GM12891 (cell line): ENCODE measurements around the gene TTC7B.

Experiments used
- DNase-seq: peaks from one replicate; pipeline ENCODE4 v3.0.0; 2011; ENCODE audit warnings: low spot score; ENCODE audit not compliant: insufficient read length
- FAIRE-seq: peaks from 2 replicates; lab custom pipeline; 2011; peaks lifted over from hg19 to GRCh38; lab: Jason Lieb, UNC
- PAX5 ChIP-seq: IDR thresholded peaks from 2 replicates; pipeline ENCODE4 v1.6.1; 2011; ENCODE audit warnings: low read length, moderate library complexity, mild to moderate bottlenecking; ENCODE audit not compliant: insufficient read depth, severe bottlenecking
- POLR2A ChIP-seq: IDR thresholded peaks from 2 replicates; pipeline ENCODE4 v1.6.1; 2011; ENCODE audit warnings: low read depth, low read length, control low read depth
- POLR2AphosphoS5 ChIP-seq: IDR thresholded peaks from 2 replicates; pipeline ENCODE4 v1.6.1; 2011; ENCODE audit warnings: low read depth, low read length, control low read depth
- POU2F2 ChIP-seq: IDR thresholded peaks from 2 replicates; pipeline ENCODE4 v1.6.1; 2011; ENCODE audit warnings: low read depth, mild to moderate bottlenecking, control low read depth, low read length, moderate library complexity
- SPI1 ChIP-seq: IDR thresholded peaks from 2 replicates; pipeline ENCODE4 v1.6.1; 2011; ENCODE audit warnings: low read depth, low read length, control low read depth
- TAF1 ChIP-seq: IDR thresholded peaks from 2 replicates; pipeline ENCODE4 v1.6.1; 2011; ENCODE audit warnings: low read depth, low read length, control low read depth

Gene TTC7B

GRCh38 chr14:90578283-90578985, 237.8 kb downstream of the TTC7B start:
- DNase-seq, result no peak
- FAIRE-seq, result no peak
- no peak for TF ChIP-seq POLR2AphosphoS5

GRCh38 chr14:90577661-90578282, 238.5 kb downstream of the TTC7B start:
- DNase-seq (no peak), FAIRE-seq (no peak)
- TF ChIP-seq SPI1, result no peak
- no peak for TF ChIP-seq POLR2AphosphoS5
- no peak for TF ChIP-seq TAF1
- no peak for TF ChIP-seq PAX5
- TF ChIP-seq POLR2A, result no peak
- no peak for TF ChIP-seq POU2F2

- DNase-seq (no peak), FAIRE-seq (no peak)
- TF ChIP-seq PAX5 (no peak), POLR2A (no peak), TAF1 (no peak), POLR2AphosphoS5 (no peak), SPI1 (no peak), POU2F2 (no peak)
Observed at GRCh38 chr14:90576981-90577660, 239.1 kb downstream of the TTC7B start.

- FAIRE-seq, result no peak
- TF ChIP-seq TAF1, result no peak
- no peak for TF ChIP-seq POLR2A
- TF ChIP-seq POU2F2, result no peak
- TF ChIP-seq SPI1, result no peak
- TF ChIP-seq POLR2AphosphoS5, result no peak
- TF ChIP-seq PAX5, result no peak
Observed at GRCh38 chr14:90576581-90576980, 239.6 kb downstream of the TTC7B start.

GRCh38 chr14:90575781-90576180, 240.4 kb downstream of the TTC7B start:
- no peak for FAIRE-seq
- DNase-seq, result no peak
- TF ChIP-seq POLR2AphosphoS5 (no peak), PAX5 (no peak), SPI1 (no peak), POLR2A (no peak), POU2F2 (no peak)

More at GRCh38 chr14:90576581-90576980, 239.6 kb downstream of the TTC7B start:
- no peak for DNase-seq

GRCh38 chr14:90575336-90575735, 240.9 kb downstream of the TTC7B start:
- no peak for DNase-seq
- no peak for TF ChIP-seq TAF1
- TF ChIP-seq PAX5, result no peak
- no peak for TF ChIP-seq POLR2AphosphoS5
- no peak for TF ChIP-seq POLR2A
- no peak for TF ChIP-seq POU2F2
- TF ChIP-seq SPI1, result no peak

GRCh38 chr14:90574188-90575131, 241.8 kb downstream of the TTC7B start:
- TF ChIP-seq PAX5, result no peak
- no peak for TF ChIP-seq TAF1
- no peak for TF ChIP-seq SPI1
- no peak for TF ChIP-seq POU2F2
- no peak for TF ChIP-seq POLR2A
- no peak for TF ChIP-seq POLR2AphosphoS5

More at GRCh38 chr14:90575336-90575735, 240.9 kb downstream of the TTC7B start:
- FAIRE-seq, result no peak

GRCh38 chr14:90573385-90574105, 242.7 kb downstream of the TTC7B start:
- no peak for TF ChIP-seq POU2F2
- no peak for TF ChIP-seq POLR2A
- no peak for TF ChIP-seq TAF1
- TF ChIP-seq PAX5, result no peak
- TF ChIP-seq POLR2AphosphoS5, result no peak
- no peak for TF ChIP-seq SPI1
- FAIRE-seq (no peak), DNase-seq (no peak)

More at GRCh38 chr14:90574188-90575131, 241.8 kb downstream of the TTC7B start:
- DNase-seq (no peak), FAIRE-seq (no peak)
